Adrenal gland (tissue), 5 donors: ENCODE measurements around the gene B9D2.
A peak's percentile ranks its signal among the peaks of the same experiment; 100 is the strongest.

ENCODE experiments used
- POLR2A ChIP-seq, 2 donors: fragments of 450-650 bp; IDR thresholded peaks; one replicate each; pipeline ENCODE4 v1.6.1; 2017; ENCODE audit warnings: antibody characterized with exemption in 2 of 2, mild to moderate bottlenecking in 2 of 2, moderate library complexity in 1 of 2
- TF ChIP-seq, protein P1 (sequence below), 6 experiments: fragments of 450-650 bp in 4 of 6; fragments of 200-600 bp in 2 of 6; sonication (generic) in 1 of 6; IDR thresholded peaks; 1 replicate in 5 of 6; 2 replicates in 1 of 6; pipeline versions ENCODE4 v1.5.1 to v1.8.0; 2016 to 2021; ENCODE audit warnings: antibody characterized with exemption in 6 of 6, mild to moderate bottlenecking in 2 of 6, moderate library complexity in 1 of 6
- donor health status: DM: no; HTN: no; CAD: no.

DNA sequence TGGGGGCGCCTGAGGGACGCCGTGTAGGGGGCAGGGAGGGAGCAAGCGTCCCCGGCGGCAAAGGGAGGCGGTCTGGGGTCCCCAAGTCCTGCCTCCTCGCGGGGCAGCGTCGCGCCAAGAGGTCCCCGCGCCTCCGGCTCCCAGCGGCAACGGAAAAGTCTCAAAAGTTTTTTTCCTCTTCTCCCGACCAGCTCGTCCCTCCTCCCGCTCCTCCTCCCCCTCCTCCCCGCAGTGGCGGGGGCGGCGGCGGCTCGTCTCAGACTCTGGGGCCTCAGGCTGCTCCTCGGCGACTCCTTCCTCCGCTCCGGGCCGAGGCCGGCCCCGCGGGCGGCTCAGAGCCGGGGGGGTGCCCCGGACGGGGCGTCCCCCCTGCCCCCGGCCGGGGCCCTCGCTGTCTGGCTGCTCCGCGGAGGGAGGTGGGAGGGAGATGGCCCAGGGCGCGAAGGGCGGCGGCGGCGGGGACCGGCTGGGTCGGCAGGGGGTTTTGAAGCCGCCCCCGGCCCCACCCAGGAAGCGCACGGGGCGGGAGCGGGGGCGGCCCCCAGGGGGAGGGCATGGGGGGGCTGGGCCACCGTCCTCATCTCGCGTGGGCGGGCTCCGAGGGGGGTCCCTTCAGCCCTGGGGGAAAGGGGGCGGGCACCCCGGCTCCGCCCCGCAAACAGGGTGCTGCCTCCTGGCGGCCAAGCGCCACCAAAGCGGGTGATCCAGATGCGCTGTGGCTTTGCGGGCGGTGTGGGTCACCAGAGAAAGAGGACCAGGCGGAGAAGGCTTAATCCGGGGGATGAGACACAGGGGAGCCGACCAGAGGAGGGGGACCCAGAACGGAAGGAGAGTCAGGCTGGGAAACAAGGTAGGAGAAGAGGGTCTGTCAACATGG, 10.2 kb downstream of the B9D2 start, which contains the start of gene TGFB1:
- TF ChIP-seq, protein P1, sequence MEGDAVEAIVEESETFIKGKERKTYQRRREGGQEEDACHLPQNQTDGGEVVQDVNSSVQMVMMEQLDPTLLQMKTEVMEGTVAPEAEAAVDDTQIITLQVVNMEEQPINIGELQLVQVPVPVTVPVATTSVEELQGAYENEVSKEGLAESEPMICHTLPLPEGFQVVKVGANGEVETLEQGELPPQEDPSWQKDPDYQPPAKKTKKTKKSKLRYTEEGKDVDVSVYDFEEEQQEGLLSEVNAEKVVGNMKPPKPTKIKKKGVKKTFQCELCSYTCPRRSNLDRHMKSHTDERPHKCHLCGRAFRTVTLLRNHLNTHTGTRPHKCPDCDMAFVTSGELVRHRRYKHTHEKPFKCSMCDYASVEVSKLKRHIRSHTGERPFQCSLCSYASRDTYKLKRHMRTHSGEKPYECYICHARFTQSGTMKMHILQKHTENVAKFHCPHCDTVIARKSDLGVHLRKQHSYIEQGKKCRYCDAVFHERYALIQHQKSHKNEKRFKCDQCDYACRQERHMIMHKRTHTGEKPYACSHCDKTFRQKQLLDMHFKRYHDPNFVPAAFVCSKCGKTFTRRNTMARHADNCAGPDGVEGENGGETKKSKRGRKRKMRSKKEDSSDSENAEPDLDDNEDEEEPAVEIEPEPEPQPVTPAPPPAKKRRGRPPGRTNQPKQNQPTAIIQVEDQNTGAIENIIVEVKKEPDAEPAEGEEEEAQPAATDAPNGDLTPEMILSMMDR (IDR thresholded peaks at IDR 0.05) = peak; percentile 58 to 87 (median 77)
- peak; percentile 26 to 45 for TF ChIP-seq POLR2A (IDR thresholded peaks at IDR 0.05)
